ENCODE results near the gene BTG4.

Gene BTG4

DNA sequence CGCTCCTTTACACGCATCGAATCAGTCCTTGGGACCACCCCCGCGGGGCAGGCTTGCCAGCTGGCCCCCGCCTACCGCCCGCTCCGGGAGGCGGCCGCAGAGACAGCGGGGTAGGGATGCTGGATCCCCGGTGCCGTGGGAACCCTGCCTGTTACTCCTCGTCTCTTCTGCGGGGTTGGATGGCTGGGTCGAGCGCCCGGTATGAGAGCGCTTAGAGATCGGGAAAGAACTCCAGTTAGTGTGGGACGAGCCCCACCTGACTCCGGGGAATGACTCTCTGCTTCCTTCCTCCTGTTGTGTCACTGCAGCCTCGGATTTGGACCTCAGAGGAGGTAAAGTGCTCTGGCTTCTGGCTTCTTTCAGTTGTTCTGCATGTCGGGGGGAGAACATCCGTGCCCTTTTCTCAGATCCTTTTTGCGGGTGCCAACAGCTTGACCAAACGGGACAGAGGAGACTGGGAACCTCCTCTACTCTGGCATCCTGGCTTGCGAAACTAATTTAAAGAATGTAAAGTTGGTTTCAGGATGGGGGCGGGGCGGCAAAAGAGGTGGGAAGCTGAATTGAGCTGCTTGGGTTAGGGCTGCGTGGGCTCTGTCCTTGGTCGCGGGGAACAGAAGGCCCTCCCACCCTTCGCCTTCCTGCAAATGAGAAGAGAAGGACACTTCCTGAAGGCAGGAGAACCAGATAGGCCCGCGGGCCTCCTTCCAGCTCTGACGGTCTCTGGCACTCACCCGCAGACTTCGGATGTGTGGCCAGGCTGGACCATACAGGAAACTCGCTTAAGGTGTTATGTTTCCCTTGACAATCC, 29.3 kb upstream of the BTG4 start:
- TF ChIP-seq, protein P1, sequence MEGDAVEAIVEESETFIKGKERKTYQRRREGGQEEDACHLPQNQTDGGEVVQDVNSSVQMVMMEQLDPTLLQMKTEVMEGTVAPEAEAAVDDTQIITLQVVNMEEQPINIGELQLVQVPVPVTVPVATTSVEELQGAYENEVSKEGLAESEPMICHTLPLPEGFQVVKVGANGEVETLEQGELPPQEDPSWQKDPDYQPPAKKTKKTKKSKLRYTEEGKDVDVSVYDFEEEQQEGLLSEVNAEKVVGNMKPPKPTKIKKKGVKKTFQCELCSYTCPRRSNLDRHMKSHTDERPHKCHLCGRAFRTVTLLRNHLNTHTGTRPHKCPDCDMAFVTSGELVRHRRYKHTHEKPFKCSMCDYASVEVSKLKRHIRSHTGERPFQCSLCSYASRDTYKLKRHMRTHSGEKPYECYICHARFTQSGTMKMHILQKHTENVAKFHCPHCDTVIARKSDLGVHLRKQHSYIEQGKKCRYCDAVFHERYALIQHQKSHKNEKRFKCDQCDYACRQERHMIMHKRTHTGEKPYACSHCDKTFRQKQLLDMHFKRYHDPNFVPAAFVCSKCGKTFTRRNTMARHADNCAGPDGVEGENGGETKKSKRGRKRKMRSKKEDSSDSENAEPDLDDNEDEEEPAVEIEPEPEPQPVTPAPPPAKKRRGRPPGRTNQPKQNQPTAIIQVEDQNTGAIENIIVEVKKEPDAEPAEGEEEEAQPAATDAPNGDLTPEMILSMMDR (conservative IDR thresholded peaks at IDR 0.05; ENCODE audit: low read length), result no peak
- H3K4me3 ChIP-seq (ENCODE audit: low read length), result peak overlapping the region; percentile 83
- peak; percentile 79 for DNase-seq (ENCODE audit: low read depth)

DNA sequence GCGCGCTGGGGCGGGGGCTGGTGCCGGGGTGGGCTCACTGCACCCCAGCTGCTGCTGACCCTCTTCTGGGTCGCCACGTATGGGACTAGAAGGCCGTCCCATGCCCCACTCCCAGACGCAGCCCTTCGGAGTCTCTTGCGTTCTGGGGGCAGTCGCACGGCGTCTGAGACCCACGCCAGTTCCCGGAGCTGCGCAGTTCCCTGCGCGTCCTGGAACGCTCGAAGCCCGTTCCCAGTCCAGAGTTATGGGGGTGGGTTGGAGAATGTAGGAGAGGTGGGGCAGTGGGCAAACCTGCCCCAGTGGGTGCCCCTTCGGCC, 28.7 kb upstream of the BTG4 start:
- DNase-seq (ENCODE audit: low read depth), result no peak
- TF ChIP-seq, protein P1 (conservative IDR thresholded peaks at IDR 0.05; ENCODE audit: low read length), result no peak
- H3K4me3 ChIP-seq (ENCODE audit: low read length), result peak overlapping the region; percentile 83

DNA sequence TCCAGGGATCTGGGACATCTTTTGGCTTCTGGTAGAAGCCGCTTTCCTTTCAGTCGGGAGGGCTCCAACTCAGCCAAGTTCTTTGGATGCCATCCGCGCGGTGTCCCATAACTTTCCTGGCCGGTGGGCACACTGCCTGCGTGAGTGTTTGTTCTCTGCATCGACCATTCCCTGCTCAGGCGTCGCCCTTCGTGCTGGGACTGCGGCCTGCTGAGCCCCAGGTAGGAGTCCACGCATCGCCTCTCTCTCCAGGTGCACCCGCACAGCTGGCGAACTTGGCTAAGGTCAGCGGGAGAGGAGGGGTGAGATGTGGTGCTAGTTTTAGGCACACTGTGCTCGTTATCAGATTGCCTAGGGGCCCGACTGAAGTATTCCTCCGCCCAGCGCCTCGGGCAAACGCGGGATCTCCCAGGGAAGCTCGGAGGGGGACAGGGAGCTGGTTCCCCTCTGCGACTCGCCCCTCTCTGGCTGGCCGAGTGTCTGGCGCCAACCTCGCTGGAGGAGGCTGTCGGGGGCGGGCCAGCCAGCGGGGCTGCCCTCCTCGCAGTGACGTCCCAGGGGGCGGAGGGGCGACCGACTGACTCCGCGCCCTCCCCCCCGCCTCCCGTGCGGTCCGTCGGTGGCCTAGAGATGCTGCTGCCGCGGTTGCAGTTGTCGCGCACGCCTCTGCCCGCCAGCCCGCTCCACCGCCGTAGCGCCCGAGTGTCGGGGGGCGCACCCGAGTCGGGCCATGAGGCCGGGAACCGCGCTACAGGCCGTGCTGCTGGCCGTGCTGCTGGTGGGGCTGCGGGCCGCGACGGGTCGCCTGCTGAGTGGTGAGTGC, 28.1 kb upstream of the BTG4 start, which contains the start of gene LAYN:
TSS of gene LAYN (plus strand) at position 607 of the 823 bp plus-strand sequence. CDS start at position 731, 124 bp downstream.
- peak within 1 kb of the TSS; percentile 83 for H3K4me3 ChIP-seq (ENCODE audit: low read length)
- peak; percentile 72 for DNase-seq (ENCODE audit: low read depth)
- TF ChIP-seq, protein P1 (conservative IDR thresholded peaks at IDR 0.05; ENCODE audit: low read length), result no peak

DNA sequence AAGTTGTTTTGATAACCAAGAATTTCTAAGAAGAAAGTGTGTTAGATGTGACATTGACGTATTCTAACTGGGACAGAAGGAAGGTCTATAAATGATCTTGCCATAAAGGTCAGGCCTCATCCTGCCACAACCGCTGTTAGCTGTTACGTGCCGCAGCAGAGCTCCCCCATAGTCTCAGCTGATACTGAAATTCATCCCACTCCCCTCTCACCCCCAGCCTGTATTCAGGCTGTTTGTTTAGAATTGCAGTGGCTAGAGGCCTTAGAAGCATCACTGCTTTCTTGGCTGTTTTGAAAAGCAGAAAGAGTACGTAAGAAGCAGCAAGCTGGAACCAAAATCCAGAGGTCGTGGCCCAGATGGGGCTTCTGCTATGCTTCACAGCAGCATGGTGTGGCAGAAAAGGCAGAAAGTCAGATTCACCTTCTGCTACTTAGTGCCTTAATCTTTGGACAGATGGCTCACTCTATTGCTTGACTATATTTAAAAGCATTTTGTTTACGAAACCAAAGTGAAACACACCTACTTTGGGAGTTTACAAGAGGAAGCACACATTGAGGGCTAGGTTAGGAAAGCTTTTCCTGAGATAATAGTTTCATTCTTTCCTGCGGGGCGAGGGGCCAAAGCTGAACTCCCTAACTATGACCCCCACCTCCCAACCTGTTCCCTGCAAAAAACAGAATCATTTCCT, 27.4 kb upstream of the BTG4 start:
- DNase-seq (ENCODE audit: low read depth), result no peak
- peak overlapping the region; percentile 83 for H3K4me3 ChIP-seq (ENCODE audit: low read length)

DNA sequence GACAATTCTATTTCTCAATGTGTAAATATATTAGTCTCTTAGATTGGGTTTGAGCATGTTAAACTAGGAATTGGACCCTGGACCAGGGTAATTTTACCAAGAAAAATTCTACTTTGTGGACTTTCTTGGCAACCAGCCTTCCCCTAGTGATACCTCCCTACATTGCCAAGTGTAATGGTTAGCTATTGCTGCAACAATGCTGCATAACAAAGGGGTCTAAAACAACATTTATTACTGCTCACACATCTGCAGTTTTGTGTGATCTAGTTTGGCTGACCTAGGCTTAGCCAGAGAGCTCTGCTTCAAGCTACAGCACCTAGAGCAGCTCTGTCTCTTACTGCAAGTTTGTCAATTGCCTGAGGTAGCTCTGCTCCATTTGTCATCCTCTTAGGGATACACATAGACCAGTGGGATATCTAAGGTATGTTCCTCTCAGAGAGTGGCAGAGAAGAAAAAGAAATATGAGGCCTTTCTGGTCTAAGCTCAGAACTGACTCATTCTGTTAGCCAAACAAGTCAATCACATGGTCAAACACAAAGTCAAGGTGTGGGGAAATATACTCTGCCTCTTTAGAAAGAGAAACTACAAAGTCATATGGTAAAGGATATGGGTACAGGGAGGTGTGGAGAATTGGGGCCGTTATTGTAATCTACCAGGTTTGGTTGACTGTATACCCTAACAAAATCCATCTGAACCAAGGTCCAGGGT, 26.4 kb upstream of the BTG4 start:
- no peak for DNase-seq (ENCODE audit: low read depth)
- H3K4me3 ChIP-seq (ENCODE audit: low read length), result no peak overlapping the region
- TF ChIP-seq, protein P1 (conservative IDR thresholded peaks at IDR 0.05; ENCODE audit: low read length), result no peak

More for the DNA sequence above, 27.4 kb upstream of the BTG4 start:
- TF ChIP-seq, protein P1 (conservative IDR thresholded peaks at IDR 0.05; ENCODE audit: low read length), result no peak

DNA sequence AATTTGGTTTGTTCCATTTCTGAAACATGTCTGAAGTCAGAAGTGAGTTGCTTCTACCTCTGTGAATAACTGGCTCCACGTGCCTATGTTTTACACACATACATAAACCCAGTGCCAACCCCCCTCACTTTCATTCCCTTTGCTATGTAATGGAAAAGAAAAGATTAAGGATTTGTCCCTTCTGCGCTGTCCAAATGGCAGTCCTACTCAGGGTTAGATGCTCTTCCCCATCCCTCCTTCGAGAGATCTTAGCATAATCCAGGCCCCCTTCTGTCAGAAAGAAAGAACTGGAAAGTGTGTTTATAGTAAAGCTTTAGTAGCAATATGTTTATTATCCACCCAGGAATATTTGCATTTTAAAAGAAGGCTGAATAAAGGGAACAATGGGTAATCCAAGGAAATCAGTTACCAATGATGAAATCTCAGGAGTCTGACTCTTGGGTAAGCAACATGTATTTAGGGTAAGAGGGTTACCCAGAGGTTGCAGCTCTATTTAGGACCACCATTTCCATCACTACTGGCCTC, 25.2 kb upstream of the BTG4 start:
- DNase-seq (ENCODE audit: low read depth), result no peak
- TF ChIP-seq, protein P1 (conservative IDR thresholded peaks at IDR 0.05; ENCODE audit: low read length), result no peak
- no peak overlapping the region for H3K4me3 ChIP-seq (ENCODE audit: low read length)

All from AG10803 (cell line).